Measurements from ENCODE around the gene SLITRK2. TPM values are rescaled to one million over a fixed set of nuclear protein-coding genes. Genes with fewer than 3 reads are reported as not detected.

SLITRK2 gene
- total and polyA plus RNA-seq, 5 donors from 2014 or later: not detected

- ATAC-seq (ENCODE audit: low read depth in 2 of 2): no peak
- H3K27me3 Mint-ChIP-seq: no peaks in the 10 kb centered on the region
- no peak overlapping the region for H3K4me3 Mint-ChIP-seq
- H3K27ac ChIP-seq (ENCODE audit: insufficient read depth, low read length, poor library complexity, severe bottlenecking): no peak overlapping the region
- no peak for DNase-seq
- no peaks in the 10 kb centered on the region for H3K36me3 ChIP-seq (ENCODE audit: control insufficient read depth, insufficient read depth, low read length)
- no peaks in the 10 kb centered on the region for H3K4me1 Mint-ChIP-seq
- H3K36me3 Mint-ChIP-seq: no peaks in the 10 kb centered on the region
- H3K9me3 Mint-ChIP-seq: peaks cover 0 to 5% (median 0%) of the 10 kb centered on the region in 7 donors
- H3K27ac Mint-ChIP-seq: no peak overlapping the region
- H3K4me3 ChIP-seq (ENCODE audit: low read depth, low read length): no peak overlapping the region
- no peaks in the 10 kb centered on the region for H3K27me3 ChIP-seq (ENCODE audit: control insufficient read depth, insufficient read depth, low read length)
- H3K4me1 ChIP-seq (ENCODE audit: control insufficient read depth, insufficient read depth, low read length, poor library complexity, severe bottlenecking): no peaks in the 10 kb centered on the region
- no peaks in the 10 kb centered on the region for H3K9me3 ChIP-seq (ENCODE audit: control insufficient read depth in 2 of 2, low read length in 2 of 2)
Measured at GRCh38 chrX:145861818-145862217, 44.2 kb downstream of the SLITRK2 start.

GRCh38 chrX:145865082-145865481, 47.5 kb downstream of the SLITRK2 start:
- no peaks in the 10 kb centered on the region for H3K4me1 ChIP-seq (ENCODE audit: control insufficient read depth, insufficient read depth, low read length, poor library complexity, severe bottlenecking)
- Mint-ChIP-seq H3K4me3 (no peak overlapping the region), H3K9me3 (peaks cover 0 to 12% (median 4%) of the 10 kb centered on the region in 7 donors), H3K4me1 (no peaks in the 10 kb centered on the region), H3K27me3 (no peaks in the 10 kb centered on the region), H3K27ac (no peak overlapping the region), H3K36me3 (no peaks in the 10 kb centered on the region)
- no peak for ATAC-seq (ENCODE audit: low read depth in 2 of 2)
- no peak for DNase-seq
- H3K27ac ChIP-seq (ENCODE audit: insufficient read depth, low read length, poor library complexity, severe bottlenecking): no peak overlapping the region
- no peaks in the 10 kb centered on the region for H3K36me3 ChIP-seq (ENCODE audit: control insufficient read depth, insufficient read depth, low read length)
- no peaks in the 10 kb centered on the region for H3K27me3 ChIP-seq (ENCODE audit: control insufficient read depth, insufficient read depth, low read length)
- H3K9me3 ChIP-seq (ENCODE audit: control insufficient read depth in 2 of 2, low read length in 2 of 2): no peaks in the 10 kb centered on the region
- H3K4me3 ChIP-seq (ENCODE audit: low read depth, low read length): no peak overlapping the region
